Measurements from ENCODE around the gene ZNF219. TPM values are rescaled to one million over a fixed set of nuclear protein-coding genes. Genes with fewer than 3 reads are reported as not detected.

Gene ZNF219
- total RNA-seq, 4 donors from 2014 or later = 44.2 to 70.0 (median 56.7) TPM

DNA sequence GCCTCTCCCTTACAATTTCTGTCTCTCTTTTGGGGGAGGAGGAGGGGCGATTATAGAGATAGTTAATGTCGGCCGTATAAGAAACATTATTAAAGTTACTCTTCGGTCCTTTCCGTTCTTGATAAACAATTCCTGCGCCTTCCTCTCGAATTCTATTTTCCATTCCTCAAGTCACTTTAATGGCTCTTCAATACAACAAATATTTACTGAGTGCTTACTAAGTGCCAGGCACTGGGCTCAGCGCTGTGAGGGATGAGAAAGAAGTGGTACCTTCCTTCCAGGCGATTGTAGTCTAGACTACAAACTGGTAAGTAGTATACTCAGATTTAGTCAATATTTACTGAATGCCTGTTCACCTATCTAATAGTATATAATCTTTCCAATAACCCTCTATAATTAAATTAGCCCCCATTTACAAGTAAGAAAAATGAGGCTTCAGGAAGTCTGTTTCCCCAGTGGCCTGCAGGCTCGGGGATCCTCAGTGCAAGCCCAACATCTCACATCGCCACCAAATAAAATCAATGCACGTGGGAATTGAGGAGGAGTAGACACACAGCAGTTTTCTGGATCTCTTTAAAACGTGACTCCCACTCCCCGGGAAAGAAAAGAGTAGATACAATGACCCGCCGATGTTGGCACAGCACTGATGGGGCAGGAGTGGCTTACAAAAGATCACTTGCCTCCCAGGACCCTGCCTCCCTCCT lies 589 bp upstream of the ZNF219 start:
- Histone ChIP-seq H3K9me3 (no peaks in the 10 kb centered on the region), H3K4me1 (peaks cover 69% of the 10 kb centered on the region), H3K4me3 (peak overlapping the region; percentile 81), H3K36me3 (no peaks in the 10 kb centered on the region), H3K27me3 (no peaks in the 10 kb centered on the region), H3K27ac (peak overlapping the region; percentile 95)
- 13% methylated on average over 16 of the region's 16 CpGs for WGBS
- peak in 1 of 2 donors; percentile 40 for DNase-seq (ENCODE audit: low spot score in 2 of 2)
- TF ChIP-seq, protein P1, sequence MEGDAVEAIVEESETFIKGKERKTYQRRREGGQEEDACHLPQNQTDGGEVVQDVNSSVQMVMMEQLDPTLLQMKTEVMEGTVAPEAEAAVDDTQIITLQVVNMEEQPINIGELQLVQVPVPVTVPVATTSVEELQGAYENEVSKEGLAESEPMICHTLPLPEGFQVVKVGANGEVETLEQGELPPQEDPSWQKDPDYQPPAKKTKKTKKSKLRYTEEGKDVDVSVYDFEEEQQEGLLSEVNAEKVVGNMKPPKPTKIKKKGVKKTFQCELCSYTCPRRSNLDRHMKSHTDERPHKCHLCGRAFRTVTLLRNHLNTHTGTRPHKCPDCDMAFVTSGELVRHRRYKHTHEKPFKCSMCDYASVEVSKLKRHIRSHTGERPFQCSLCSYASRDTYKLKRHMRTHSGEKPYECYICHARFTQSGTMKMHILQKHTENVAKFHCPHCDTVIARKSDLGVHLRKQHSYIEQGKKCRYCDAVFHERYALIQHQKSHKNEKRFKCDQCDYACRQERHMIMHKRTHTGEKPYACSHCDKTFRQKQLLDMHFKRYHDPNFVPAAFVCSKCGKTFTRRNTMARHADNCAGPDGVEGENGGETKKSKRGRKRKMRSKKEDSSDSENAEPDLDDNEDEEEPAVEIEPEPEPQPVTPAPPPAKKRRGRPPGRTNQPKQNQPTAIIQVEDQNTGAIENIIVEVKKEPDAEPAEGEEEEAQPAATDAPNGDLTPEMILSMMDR (IDR thresholded peaks at IDR 0.05) = no peak
- TF ChIP-seq POLR2A (IDR thresholded peaks at IDR 0.05) (no peak), POLR2AphosphoS5 (IDR thresholded peaks at IDR 0.05) (no peak), EP300 (IDR thresholded peaks at IDR 0.05) (no peak)

DNA sequence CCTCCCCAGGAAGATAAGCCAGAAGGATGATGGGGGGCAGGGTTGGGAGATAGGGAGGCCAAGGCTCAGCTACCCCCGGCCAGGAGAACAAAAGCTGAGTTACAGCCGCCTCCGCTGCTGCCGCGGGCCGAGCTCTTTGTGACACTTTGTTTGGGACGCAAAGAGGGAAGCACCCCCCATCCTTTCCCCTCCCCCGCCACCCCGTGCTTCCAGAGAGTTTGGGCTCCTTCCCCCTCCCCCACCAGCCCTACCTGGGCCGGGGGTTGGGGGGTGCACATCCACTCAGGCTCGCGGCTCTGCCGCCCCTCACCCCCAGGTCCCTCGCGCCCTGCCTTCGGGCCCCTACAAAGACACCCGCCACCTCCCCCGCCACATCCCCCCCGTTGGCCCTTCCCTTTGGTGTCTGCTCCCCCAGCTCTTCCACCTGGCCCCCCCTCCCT lies 799 bp downstream of the ZNF219 start:
- peak overlapping the region; percentile 81 for H3K4me3 ChIP-seq
- 3% methylated on average over 5 of the region's 19 CpGs for WGBS
- TF ChIP-seq POLR2A (IDR thresholded peaks at IDR 0.05) (no peak), EP300 (IDR thresholded peaks at IDR 0.05) (no peak), POLR2AphosphoS5 (IDR thresholded peaks at IDR 0.05) (no peak)
- TF ChIP-seq, protein P1 (IDR thresholded peaks at IDR 0.05) = no peak

DNA sequence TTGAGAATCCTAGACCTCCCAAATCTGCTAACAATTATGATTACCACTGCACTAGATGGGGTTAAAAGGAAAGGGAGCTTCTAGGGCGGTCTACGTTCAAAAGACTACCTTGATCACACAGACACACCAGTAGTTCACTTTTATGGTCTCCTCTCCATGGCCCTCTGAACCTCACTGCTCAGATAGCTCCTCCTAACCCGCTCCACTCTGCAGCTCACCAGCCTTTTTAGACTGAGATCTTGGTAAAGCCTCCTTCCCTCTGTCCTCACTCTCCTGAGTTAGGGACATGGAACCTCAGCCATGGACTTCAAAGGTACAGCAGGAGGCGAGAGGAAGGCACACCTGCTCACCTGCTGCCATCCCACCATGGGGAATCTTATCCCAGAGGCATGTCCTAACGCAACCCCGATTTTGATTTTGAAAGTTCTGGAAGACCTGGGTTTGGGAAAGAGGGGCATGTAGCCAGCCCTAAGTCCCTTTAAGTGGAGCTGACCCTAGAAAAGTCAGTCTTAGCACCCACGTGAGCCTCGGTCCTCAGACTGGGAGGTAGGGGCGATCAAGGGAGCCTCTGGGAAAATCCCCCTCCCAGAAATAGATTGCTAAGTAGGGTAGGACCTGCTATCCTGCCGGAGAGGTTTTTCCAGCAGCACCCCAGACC lies 1.3 kb downstream of the ZNF219 start:
- no peak for DNase-seq (ENCODE audit: low spot score in 2 of 2)
- Histone ChIP-seq H3K4me3 (peak overlapping the region; percentile 81), H3K9me3 (no peaks in the 10 kb centered on the region), H3K36me3 (peaks cover 7% of the 10 kb centered on the region), H3K4me1 (peaks cover 66% of the 10 kb centered on the region), H3K27ac (peak overlapping the region; percentile 95), H3K27me3 (no peaks in the 10 kb centered on the region)
- TF ChIP-seq POLR2AphosphoS5 (IDR thresholded peaks at IDR 0.05) (no peak), POLR2A (IDR thresholded peaks at IDR 0.05) (no peak), EP300 (IDR thresholded peaks at IDR 0.05) (no peak)
- TF ChIP-seq, protein P1 (IDR thresholded peaks at IDR 0.05) = no peak
- 46% methylated on average over 10 of the region's 10 CpGs for WGBS

More for the DNA sequence above, 799 bp downstream of the ZNF219 start:
- peak overlapping the region; percentile 95 for H3K27ac ChIP-seq
- no peak for DNase-seq (ENCODE audit: low spot score in 2 of 2)
- H3K27me3 ChIP-seq = no peaks in the 10 kb centered on the region
- H3K36me3 ChIP-seq = peaks cover 4% of the 10 kb centered on the region
- H3K4me1 ChIP-seq = peaks cover 66% of the 10 kb centered on the region
- no peaks in the 10 kb centered on the region for H3K9me3 ChIP-seq

DNA sequence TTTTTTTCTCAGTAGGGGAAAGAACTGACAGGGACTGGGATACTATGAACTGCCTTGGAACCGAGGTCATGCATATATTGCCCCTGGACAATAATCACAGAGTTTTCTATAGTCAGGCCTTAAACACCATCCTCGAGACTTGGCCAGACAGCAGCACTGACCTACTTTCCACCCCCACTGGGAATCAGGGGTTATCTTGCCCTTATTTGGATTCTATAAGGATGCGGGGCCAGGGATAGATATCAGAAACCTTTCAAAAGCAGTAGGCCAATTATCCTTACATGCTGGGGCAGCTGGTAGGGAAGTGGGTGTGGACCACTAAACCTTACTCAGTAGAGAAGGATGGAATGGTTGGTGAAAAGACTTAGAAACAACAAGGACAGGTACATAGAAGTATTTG lies 2.0 kb downstream of the ZNF219 start:
- Histone ChIP-seq H3K36me3 (peaks cover 14% of the 10 kb centered on the region), H3K4me3 (no peak overlapping the region), H3K4me1 (peaks cover 64% of the 10 kb centered on the region), H3K27me3 (no peaks in the 10 kb centered on the region), H3K9me3 (no peaks in the 10 kb centered on the region), H3K27ac (peak overlapping the region; percentile 95)
- no peak for DNase-seq (ENCODE audit: low spot score in 2 of 2)
- 63% methylated on average over 3 of the region's 3 CpGs for WGBS
- TF ChIP-seq POLR2A (IDR thresholded peaks at IDR 0.05) (no peak), EP300 (IDR thresholded peaks at IDR 0.05) (no peak), POLR2AphosphoS5 (IDR thresholded peaks at IDR 0.05) (no peak)
- TF ChIP-seq, protein P1 (IDR thresholded peaks at IDR 0.05) = no peak
